WI38 (cell line): ENCODE measurements around the gene GLIPR2.

Experiments used
- H3K4me3 ChIP-seq: 2 replicates; pipeline ENCODE4 v1.5.1; 2011; ENCODE audit warnings: low read depth, mild to moderate bottlenecking, control low read depth, low read length
- TF ChIP-seq, protein P1 (sequence below): IDR thresholded peaks from 2 replicates; pipeline ENCODE4 v1.5.1; 2012; ENCODE audit warnings: low read depth, mild to moderate bottlenecking, control low read depth, low read length

Gene GLIPR2

DNA sequence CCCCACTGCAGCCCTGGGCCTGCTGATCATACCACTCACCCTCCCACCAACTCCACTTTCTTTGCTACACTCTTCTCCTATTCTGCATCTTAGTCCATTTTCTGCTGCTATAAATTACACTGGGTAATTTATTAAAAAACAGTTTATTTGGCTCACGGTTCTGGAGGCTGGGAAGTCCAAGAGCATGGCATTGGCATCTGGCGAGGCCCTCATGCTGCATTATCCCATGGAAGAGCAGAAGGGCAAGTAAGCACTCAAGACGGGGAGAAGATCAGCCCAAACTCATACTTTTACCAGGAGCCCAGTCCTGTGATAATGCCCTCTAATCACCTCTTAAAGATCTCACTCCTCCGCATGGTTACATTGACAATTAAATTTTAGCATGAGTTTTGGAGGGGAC, 9.4 kb downstream of the GLIPR2 start:
- TF ChIP-seq, protein P1, sequence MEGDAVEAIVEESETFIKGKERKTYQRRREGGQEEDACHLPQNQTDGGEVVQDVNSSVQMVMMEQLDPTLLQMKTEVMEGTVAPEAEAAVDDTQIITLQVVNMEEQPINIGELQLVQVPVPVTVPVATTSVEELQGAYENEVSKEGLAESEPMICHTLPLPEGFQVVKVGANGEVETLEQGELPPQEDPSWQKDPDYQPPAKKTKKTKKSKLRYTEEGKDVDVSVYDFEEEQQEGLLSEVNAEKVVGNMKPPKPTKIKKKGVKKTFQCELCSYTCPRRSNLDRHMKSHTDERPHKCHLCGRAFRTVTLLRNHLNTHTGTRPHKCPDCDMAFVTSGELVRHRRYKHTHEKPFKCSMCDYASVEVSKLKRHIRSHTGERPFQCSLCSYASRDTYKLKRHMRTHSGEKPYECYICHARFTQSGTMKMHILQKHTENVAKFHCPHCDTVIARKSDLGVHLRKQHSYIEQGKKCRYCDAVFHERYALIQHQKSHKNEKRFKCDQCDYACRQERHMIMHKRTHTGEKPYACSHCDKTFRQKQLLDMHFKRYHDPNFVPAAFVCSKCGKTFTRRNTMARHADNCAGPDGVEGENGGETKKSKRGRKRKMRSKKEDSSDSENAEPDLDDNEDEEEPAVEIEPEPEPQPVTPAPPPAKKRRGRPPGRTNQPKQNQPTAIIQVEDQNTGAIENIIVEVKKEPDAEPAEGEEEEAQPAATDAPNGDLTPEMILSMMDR: no peak
- no peak overlapping the region for H3K4me3 ChIP-seq

DNA sequence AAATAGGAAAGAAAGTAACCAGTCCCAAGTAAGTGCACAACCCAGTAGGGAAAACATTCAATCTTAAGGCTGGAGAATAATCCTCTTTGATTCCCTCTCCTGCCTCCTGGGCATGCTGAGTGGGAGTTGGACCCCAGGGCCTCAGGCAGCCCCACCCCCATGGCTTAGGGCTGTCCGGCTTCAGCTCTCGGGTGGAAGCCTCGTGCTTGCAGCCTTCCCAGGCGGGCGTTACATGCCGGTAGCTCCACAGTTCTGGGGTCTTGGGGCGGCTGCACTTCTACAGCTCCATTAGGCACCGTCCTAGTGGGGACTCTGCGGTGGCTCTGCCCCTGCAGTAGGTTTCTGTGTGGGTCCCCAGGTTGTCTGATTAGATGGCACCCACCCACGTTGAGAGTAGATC, 10.1 kb downstream of the GLIPR2 start:
- TF ChIP-seq, protein P1: no peak
- H3K4me3 ChIP-seq: no peak overlapping the region

DNA sequence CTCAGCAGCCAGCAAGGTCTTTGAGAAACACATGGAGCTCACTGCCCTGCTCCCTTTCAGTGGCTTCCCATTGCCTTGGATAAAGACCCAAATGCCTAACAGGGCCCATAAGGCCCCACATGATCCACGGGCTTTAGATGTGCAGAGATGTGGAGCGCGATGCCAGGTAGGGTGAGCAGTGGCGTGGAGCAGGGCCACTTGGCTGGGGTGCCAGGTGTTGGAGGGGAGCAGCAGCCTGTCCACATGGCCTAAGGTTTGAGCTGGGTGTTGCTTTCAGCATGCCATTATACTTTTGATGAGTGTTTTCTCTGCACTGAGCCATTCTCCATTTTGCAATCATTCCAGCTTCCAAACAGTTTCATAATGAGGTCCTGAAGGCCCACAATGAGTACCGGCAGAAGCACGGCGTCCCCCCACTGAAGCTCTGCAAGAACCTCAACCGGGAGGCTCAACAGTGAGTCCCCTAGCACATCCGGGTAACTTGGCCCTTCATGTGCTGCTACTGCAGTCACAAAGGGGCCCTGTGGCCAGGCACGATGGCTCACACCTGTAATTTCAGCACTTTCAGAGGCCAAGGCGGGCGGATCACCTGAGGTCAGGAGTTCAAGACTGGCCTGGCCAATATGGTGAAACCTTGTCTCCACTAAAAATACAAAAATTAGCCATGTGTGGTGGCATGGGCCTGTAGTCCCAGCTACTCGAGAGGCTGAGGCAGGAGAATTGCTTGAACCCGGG, 11.1 kb downstream of the GLIPR2 start:
- TF ChIP-seq, protein P1: no peak
- H3K4me3 ChIP-seq: no peak overlapping the region

GRCh38 chr9:36148311-36149051, 11.9 kb downstream of the GLIPR2 start:
- TF ChIP-seq, protein P1: no peak
- no peak overlapping the region for H3K4me3 ChIP-seq

- TF ChIP-seq, protein P1: no peak
- no peak overlapping the region for H3K4me3 ChIP-seq
Observed at GRCh38 chr9:36149197-36149596, 12.7 kb downstream of the GLIPR2 start.

DNA sequence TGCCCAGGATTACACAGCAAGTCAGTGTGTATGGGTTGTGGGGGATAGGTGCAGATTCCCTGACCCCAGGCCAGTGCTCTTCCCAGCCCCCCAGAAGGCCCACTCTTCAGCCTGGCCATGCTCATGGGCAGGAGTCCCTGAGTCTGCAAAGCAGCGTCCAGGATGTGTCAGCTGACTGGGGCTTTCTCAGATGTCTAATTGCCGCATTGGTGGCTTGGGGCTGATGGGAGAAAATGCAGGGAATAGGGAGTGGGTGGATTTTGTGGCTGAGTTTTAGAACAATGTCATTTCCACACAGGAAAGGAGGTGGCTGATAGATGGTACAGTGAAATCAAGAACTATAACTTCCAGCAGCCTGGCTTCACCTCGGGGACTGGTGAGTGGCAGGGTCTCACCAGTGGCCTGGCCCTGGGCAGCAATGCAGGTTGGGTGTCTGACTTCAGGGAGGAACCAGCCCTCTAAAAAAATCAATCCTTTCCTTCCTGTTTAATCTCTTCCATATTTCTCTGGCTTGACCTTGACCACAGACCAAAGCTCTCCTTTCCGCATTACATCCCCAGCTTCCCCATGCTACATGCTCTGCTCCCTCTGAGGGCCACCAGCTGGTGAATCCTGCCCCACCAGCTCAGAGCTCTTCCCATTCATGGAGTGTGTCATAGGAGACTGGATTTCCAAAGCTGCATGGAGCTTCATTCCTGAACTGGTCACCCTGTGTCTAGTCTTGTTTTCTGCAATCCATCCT, 14.2 kb downstream of the GLIPR2 start:
- TF ChIP-seq, protein P1: no peak
- H3K4me3 ChIP-seq: no peak overlapping the region
